Glomerular endothelial cell (primary cell): ENCODE measurements around the gene ZIC1. TPM values are rescaled to one million over a fixed set of nuclear protein-coding genes. Genes with fewer than 3 reads are reported as not detected.

Source experiments
- DNase-seq: peaks from one replicate; pipeline ENCODE4 v3.0.0-alpha.2; 2011; ENCODE audit warnings: low read depth, low spot score; ENCODE audit errors: extremely low read depth
- total RNA-seq: library from RNA; depleted of rRNA; stranded (reverse); fragments of >200 nt; gene quantifications from 2 replicates; pipeline ENCODE4 v1.2.3, GENCODE V29; 2015

ZIC1 gene
- total RNA-seq, 1 donor from 2014 or later: 0.06 TPM

- DNase-seq: no peak
Measured at GRCh38 chr3:147420353-147421183, 11.4 kb downstream of the ZIC1 start.

- no peak for DNase-seq
Measured at GRCh38 chr3:147421184-147421912, 12.2 kb downstream of the ZIC1 start.

GRCh38 chr3:147422196-147422595, 13.0 kb downstream of the ZIC1 start:
- DNase-seq: no peak

GRCh38 chr3:147422601-147423536, 13.7 kb downstream of the ZIC1 start:
- DNase-seq: no peak

- DNase-seq: no peak
Measured at GRCh38 chr3:147423537-147423797, 14.3 kb downstream of the ZIC1 start.

- no peak for DNase-seq
Measured at GRCh38 chr3:147423798-147424580, 14.8 kb downstream of the ZIC1 start.

GRCh38 chr3:147424581-147425387, 15.6 kb downstream of the ZIC1 start:
- DNase-seq: no peak

- no peak for DNase-seq
Measured at GRCh38 chr3:147425388-147425850, 16.3 kb downstream of the ZIC1 start.

- DNase-seq: no peak
Measured at GRCh38 chr3:147426931-147427330, 17.8 kb downstream of the ZIC1 start.

- DNase-seq: no peak
Measured at GRCh38 chr3:147427746-147428145, 18.6 kb downstream of the ZIC1 start.

- DNase-seq: no peak
Measured at GRCh38 chr3:147428326-147428725, 19.2 kb downstream of the ZIC1 start.

GRCh38 chr3:147428754-147429153, 19.6 kb downstream of the ZIC1 start:
- DNase-seq: no peak

GRCh38 chr3:147431751-147432150, 22.6 kb downstream of the ZIC1 start:
- DNase-seq: no peak

- no peak for DNase-seq
Measured at GRCh38 chr3:147447224-147447623, 38.1 kb downstream of the ZIC1 start.

- DNase-seq: no peak
Measured at GRCh38 chr3:147449669-147450068, 40.5 kb downstream of the ZIC1 start.

GRCh38 chr3:147458995-147459704, 50.0 kb downstream of the ZIC1 start:
- no peak for DNase-seq

- no peak for DNase-seq
Measured at GRCh38 chr3:147462856-147463255, 53.7 kb downstream of the ZIC1 start.
